Sigmoid colon (tissue), 4 donors: ENCODE measurements around the gene ZFX.

Experiments
- CTCF ChIP-seq, 4 experiments: fragments of 450-650 bp in 3 of 4; fragments of 200-600 bp in 1 of 4; IDR thresholded peaks; one replicate each; pipeline ENCODE4 v1.5.1; 2016 to 2019; ENCODE audit warnings: antibody characterized with exemption in 4 of 4, mild to moderate bottlenecking in 3 of 4, moderate library complexity in 2 of 4
- EP300 ChIP-seq, 4 donors: sonication (generic); formaldehyde crosslinking; IDR thresholded peaks; one replicate each; pipeline ENCODE4 v1.6.1; 2017; ENCODE audit warnings: antibody characterized with exemption in 4 of 4
- POLR2A ChIP-seq, 2 donors: fragments of 450-650 bp; IDR thresholded peaks; one replicate each; pipeline ENCODE4 v1.6.1; 2016; ENCODE audit warnings: antibody characterized with exemption in 2 of 2, mild to moderate bottlenecking in 2 of 2, moderate library complexity in 2 of 2
- POLR2AphosphoS5 ChIP-seq, 4 donors: sonication (generic); formaldehyde crosslinking; IDR thresholded peaks; one replicate each; pipeline ENCODE4 v1.6.1; 2017; ENCODE audit warnings: antibody characterized with exemption in 4 of 4

GRCh38 chrX:24196509-24196908, 47.0 kb downstream of the ZFX start:
- TF ChIP-seq CTCF (IDR thresholded peaks at IDR 0.05) (no peak), POLR2A (IDR thresholded peaks at IDR 0.05) (no peak), EP300 (IDR thresholded peaks at IDR 0.05) (no peak), POLR2AphosphoS5 (IDR thresholded peaks at IDR 0.05) (no peak)
